Central memory CD4-positive, alpha-beta T cell (primary cell): ENCODE data around the gene KREMEN2.
A peak's percentile ranks its signal among the peaks of the same experiment; 100 is the strongest.
"Not testable (repeated sequence)": the region's sequence is repeated elsewhere in the genome, so short reads cannot be mapped to it uniquely, and the experiment has no call there.

Experiments used
- DNase-seq: peaks from one replicate; pipeline ENCODE4 v3.0.0; 2022
- total RNA-seq, 3 experiments: gene quantifications; one replicate each; lab custom pipeline; 2026; lab: John Stamatoyannopoulos, UW

KREMEN2 gene
- total RNA-seq: 0 reads per million in 3 experiments

GRCh38 chr16:2963723-2964474, at the start of gene KREMEN2:
Gene KREMEN2 (plus strand): TSS chr16:2964275. CDS start chr16:2964521, 246 bp downstream.
- DNase-seq: no peak

GRCh38 chr16:2915196-2915929, 48.7 kb upstream of the KREMEN2 start:
- DNase-seq: no peak

GRCh38 chr16:2919511-2920255, 44.4 kb upstream of the KREMEN2 start:
- DNase-seq: peak; percentile 55

- no peak for DNase-seq
Measured at GRCh38 chr16:2923481-2923880, 40.6 kb upstream of the KREMEN2 start.

- no peak for DNase-seq
Measured at GRCh38 chr16:2924901-2925755, 38.9 kb upstream of the KREMEN2 start.

- no peak for DNase-seq
Measured at GRCh38 chr16:2925951-2926649, 38.0 kb upstream of the KREMEN2 start.

GRCh38 chr16:2926650-2926999, 37.5 kb upstream of the KREMEN2 start:
- no peak for DNase-seq

- DNase-seq: peak; percentile 85
Measured at GRCh38 chr16:2927010-2927646, 36.9 kb upstream of the KREMEN2 start.

- not testable (repeated sequence) for DNase-seq
Measured at GRCh38 chr16:2928151-2928550, 35.9 kb upstream of the KREMEN2 start.

- DNase-seq: no peak
Measured at GRCh38 chr16:2928796-2929195, 35.3 kb upstream of the KREMEN2 start.

GRCh38 chr16:2929693-2930092, 34.4 kb upstream of the KREMEN2 start:
- no peak for DNase-seq

- no peak for DNase-seq
Measured at GRCh38 chr16:2930236-2930635, 33.8 kb upstream of the KREMEN2 start.

- not testable (repeated sequence) for DNase-seq
Measured at GRCh38 chr16:2931231-2931914, 32.7 kb upstream of the KREMEN2 start.

- DNase-seq: no peak
Measured at GRCh38 chr16:2933136-2933535, 30.9 kb upstream of the KREMEN2 start.

GRCh38 chr16:2933701-2934100, 30.4 kb upstream of the KREMEN2 start:
- no peak for DNase-seq

- DNase-seq: no peak
Measured at GRCh38 chr16:2934450-2934849, 29.6 kb upstream of the KREMEN2 start.

GRCh38 chr16:2936436-2937011, 27.6 kb upstream of the KREMEN2 start:
- no peak for DNase-seq

GRCh38 chr16:2937170-2937569, 26.9 kb upstream of the KREMEN2 start:
- DNase-seq: no peak

- no peak for DNase-seq
Measured at GRCh38 chr16:2938206-2938605, 25.9 kb upstream of the KREMEN2 start.

GRCh38 chr16:2939968-2940367, 24.1 kb upstream of the KREMEN2 start:
- DNase-seq: no peak
